Measurements from ENCODE around the gene COL4A4.

DNA sequence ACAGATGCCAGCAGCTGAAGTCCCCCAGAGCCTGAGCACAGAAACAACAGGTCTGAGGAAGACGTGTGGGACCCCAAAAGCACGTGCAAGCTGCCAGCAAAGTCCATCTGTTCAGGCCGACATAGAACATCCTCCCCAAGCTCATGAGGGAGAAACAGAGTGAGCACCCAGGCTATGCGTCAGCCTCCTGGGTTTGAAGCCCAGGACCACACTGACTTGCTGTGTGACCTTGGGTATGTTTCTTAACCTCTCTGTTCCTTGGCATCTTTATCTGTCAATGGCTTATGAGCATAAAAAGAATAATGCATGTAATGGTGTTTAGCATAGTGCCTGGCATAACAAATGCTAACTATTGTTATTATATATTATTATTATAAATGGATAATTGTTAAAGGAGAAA lies 40.3 kb downstream of the COL4A4 start:
- TF ChIP-seq, protein P1, sequence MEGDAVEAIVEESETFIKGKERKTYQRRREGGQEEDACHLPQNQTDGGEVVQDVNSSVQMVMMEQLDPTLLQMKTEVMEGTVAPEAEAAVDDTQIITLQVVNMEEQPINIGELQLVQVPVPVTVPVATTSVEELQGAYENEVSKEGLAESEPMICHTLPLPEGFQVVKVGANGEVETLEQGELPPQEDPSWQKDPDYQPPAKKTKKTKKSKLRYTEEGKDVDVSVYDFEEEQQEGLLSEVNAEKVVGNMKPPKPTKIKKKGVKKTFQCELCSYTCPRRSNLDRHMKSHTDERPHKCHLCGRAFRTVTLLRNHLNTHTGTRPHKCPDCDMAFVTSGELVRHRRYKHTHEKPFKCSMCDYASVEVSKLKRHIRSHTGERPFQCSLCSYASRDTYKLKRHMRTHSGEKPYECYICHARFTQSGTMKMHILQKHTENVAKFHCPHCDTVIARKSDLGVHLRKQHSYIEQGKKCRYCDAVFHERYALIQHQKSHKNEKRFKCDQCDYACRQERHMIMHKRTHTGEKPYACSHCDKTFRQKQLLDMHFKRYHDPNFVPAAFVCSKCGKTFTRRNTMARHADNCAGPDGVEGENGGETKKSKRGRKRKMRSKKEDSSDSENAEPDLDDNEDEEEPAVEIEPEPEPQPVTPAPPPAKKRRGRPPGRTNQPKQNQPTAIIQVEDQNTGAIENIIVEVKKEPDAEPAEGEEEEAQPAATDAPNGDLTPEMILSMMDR (IDR thresholded peaks at IDR 0.05; ENCODE audit: low read length), result no peak
- TF ChIP-seq EZH2 (optimal IDR thresholded peaks at IDR 0.05; ENCODE audit: low read depth, low read length), result no peak
- TF ChIP-seq EZH2phosphoT487 (IDR thresholded peaks at IDR 0.05; ENCODE audit: low read length), result no peak
